ENCODE data around the gene PRKCA. TPM values are rescaled to one million over a fixed set of nuclear protein-coding genes. Genes with fewer than 3 reads are reported as not detected.
A peak's percentile ranks its signal among the peaks of the same experiment; 100 is the strongest.

The PRKCA gene
- total RNA-seq, 2 donors from 2014 or later = 104 to 119 TPM

- no peak for ATAC-seq
These were observed 459.9 kb downstream of the PRKCA start for GRCh38 chr17:66762276-66762675.

DNA sequence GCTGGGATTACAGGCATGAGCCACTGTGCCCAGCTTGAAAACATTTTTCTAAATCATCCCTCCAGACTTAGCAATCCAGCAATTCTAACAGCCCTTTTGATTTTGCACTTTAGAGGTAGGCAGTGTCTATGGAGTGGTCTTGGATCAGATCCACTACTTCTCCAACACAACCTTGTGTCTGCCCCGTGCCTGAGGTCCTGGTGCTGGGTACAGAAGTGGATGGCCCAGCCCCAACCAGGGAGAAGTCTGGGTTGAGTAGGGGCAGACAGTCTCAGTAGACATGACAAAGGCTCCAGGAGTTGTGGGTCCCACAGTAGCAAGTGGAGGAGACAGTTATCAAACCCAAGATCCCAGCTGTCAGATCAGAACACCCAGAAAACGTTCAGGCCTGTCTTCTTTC, 460.6 kb downstream of the PRKCA start:
- peaks cover 9 to 20% of the 10 kb centered on the region in 2 donors for H3K36me3 Mint-ChIP-seq
- DNase-seq (ENCODE audit: low spot score in 2 of 2) = no peak
- peak overlapping the region in 1 of 2 donors; percentile 65 for H3K27ac Mint-ChIP-seq
- H3K9me3 Mint-ChIP-seq = peaks cover 0 to 4% of the 10 kb centered on the region in 2 donors
- no peak for ATAC-seq

More at GRCh38 chr17:66762276-66762675, 459.9 kb downstream of the PRKCA start:
- Mint-ChIP-seq H3K9me3 (peaks cover 0 to 5% of the 10 kb centered on the region in 2 donors), H3K36me3 (peaks cover 6 to 15% of the 10 kb centered on the region in 2 donors), H3K27ac (peak overlapping the region in 1 of 2 donors; percentile 65)
- DNase-seq (ENCODE audit: low spot score in 2 of 2) = no peak

DNA sequence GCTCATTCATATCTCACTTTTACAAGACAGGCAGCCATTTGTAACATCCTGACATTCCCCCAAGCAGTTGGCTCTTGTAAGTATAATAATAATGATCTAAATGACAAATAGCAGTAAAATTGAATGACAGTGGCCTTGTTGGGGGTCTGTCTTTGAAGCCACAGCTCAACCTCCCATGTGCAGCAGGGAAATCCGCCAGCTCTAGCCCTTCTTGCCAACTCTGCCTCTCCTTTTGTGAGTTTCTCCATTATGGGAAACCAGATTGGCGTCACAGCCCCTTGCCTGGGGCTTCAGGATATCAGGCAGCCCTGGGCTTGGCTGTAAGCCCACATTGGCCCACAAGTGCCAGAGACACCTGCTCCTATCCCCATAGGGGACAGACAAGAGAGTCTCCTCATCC, 462.1 kb downstream of the PRKCA start:
- Mint-ChIP-seq H3K27ac (peak overlapping the region in 1 of 2 donors; percentile 86), H3K36me3 (peaks cover 9 to 26% of the 10 kb centered on the region in 2 donors), H3K9me3 (peaks cover 0 to 4% of the 10 kb centered on the region in 2 donors)
- DNase-seq (ENCODE audit: low spot score in 2 of 2) = no peak
- no peak for ATAC-seq

GRCh38 chr17:66767154-66767933, 464.9 kb downstream of the PRKCA start:
- H3K9me3 Mint-ChIP-seq = peaks cover 0 to 4% of the 10 kb centered on the region in 2 donors
- ATAC-seq (peak in 1 of 2 donors; percentile 79), DNase-seq (ENCODE audit: low spot score in 2 of 2) (peak in 1 of 2 donors; percentile 3)
- H3K27ac Mint-ChIP-seq = peak overlapping the region in 1 of 2 donors; percentile 47
- H3K36me3 Mint-ChIP-seq = peaks cover 9 to 23% of the 10 kb centered on the region in 2 donors

- no peak for ATAC-seq
These were observed 467.5 kb downstream of the PRKCA start for GRCh38 chr17:66769911-66770310.

GRCh38 chr17:66772148-66772812, 469.9 kb downstream of the PRKCA start:
- ATAC-seq = no peak

More at GRCh38 chr17:66769911-66770310, 467.5 kb downstream of the PRKCA start:
- no peak for DNase-seq (ENCODE audit: low spot score in 2 of 2)
- Mint-ChIP-seq H3K27ac (no peak overlapping the region), H3K9me3 (peaks cover 0 to 4% of the 10 kb centered on the region in 2 donors), H3K36me3 (peaks cover 9 to 23% of the 10 kb centered on the region in 2 donors)

DNA sequence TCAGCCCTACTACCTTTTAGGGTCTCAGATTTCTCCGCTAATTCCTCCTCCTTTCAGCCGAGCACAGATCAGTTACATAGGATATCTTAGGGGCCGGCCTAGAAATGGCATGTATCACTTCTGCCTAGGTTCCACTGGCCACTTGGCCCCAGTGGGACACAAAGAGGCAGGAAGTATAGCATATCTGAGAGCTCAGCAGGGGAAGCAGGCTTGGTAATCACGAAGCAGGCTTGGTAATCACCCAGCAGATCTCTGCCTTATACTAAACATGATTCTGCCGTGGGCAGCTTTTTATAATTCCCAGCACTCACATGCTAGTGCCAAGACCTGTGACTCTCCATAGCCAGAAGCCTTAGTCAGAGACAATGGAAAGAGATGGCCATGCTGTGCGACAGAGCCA, 472.9 kb downstream of the PRKCA start:
- DNase-seq (ENCODE audit: low spot score in 2 of 2) = no peak
- Mint-ChIP-seq H3K9me3 (no peaks in the 10 kb centered on the region), H3K36me3 (peaks cover 0 to 4% of the 10 kb centered on the region in 2 donors), H3K27ac (no peak overlapping the region)
- no peak for ATAC-seq

More at GRCh38 chr17:66772148-66772812, 469.9 kb downstream of the PRKCA start:
- H3K36me3 Mint-ChIP-seq = peaks cover 4 to 13% of the 10 kb centered on the region in 2 donors
- no peak for DNase-seq (ENCODE audit: low spot score in 2 of 2)
- H3K27ac Mint-ChIP-seq = no peak overlapping the region
- no peaks in the 10 kb centered on the region for H3K9me3 Mint-ChIP-seq

DNA sequence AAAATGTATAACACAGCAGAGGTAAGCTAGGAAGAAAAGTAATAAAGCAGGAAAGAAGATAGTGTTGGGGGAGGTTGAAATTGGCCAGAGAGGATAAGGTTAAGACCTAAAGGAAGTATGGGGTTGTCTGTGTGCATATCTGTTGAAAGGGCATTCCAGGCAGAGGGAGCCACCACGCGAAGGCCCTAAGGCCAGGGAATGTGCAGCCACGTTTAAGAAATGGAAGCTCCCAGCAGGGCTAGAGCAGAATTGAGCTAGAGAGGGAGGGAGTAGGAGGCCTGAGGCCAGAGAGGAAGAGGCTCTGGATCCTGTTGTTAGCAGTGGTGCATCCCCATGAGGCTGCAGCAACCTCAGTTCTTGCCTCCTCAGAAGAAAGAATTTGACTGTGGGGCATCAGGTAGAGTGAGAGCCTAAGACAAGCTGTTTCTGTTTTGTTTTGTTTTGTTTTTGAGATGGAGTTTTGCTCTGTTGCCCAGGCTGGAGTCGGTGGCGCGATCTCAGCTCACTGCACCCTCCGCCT, 473.5 kb downstream of the PRKCA start:
- ATAC-seq (no peak), DNase-seq (ENCODE audit: low spot score in 2 of 2) (no peak)
- H3K27ac Mint-ChIP-seq = peak overlapping the region in 1 of 2 donors; percentile 50
- no peaks in the 10 kb centered on the region for H3K9me3 Mint-ChIP-seq
- peaks cover 0 to 4% of the 10 kb centered on the region in 2 donors for H3K36me3 Mint-ChIP-seq

GRCh38 chr17:66776999-66777688, 474.7 kb downstream of the PRKCA start:
- DNase-seq (ENCODE audit: low spot score in 2 of 2) (no peak), ATAC-seq (no peak)
- peak overlapping the region in 1 of 2 donors; percentile 68 for H3K27ac Mint-ChIP-seq
- H3K36me3 Mint-ChIP-seq = peaks cover 4% of the 10 kb centered on the region in 2 donors
- H3K9me3 Mint-ChIP-seq = no peaks in the 10 kb centered on the region

GRCh38 chr17:66777689-66778225, 475.3 kb downstream of the PRKCA start:
- Mint-ChIP-seq H3K36me3 (peaks cover 4% of the 10 kb centered on the region in 2 donors), H3K9me3 (no peaks in the 10 kb centered on the region), H3K27ac (no peak overlapping the region)
- ATAC-seq = no peak
- no peak for DNase-seq (ENCODE audit: low spot score in 2 of 2)

DNA sequence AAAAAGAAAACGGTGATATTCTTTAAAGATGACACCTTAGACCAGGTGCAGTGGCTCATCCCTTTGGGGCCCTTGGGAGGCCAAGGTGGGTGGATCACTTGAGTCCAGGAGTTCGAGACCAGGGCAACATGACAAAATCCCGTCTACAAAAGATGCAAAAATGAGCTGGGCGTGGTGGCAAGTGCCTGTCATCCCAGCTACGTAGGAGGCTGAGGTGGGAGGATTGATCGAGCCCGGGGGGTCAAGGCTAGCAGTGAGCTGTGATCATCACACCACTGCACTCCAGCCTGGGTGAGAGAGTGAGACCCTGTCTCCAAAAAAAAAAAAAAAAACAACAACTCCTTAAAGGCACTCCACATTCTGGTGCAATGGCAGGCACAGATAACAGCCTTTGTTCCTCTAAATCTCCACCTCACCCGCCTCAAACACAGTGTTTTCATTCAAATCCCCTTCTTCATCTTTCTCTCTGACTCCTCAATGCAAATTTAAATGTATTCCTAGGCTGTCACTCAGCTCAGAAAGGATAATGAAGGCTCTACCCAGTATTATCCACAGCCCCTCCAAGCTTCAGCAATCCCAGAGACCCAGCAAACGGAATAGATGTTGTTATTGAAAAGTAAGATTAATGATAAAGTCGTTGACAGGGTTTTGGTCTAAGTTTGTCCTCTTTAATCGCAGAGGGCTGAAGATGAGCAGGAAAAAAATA, 476.3 kb downstream of the PRKCA start:
- Mint-ChIP-seq H3K27ac (no peak overlapping the region), H3K9me3 (no peaks in the 10 kb centered on the region), H3K36me3 (peaks cover 4% of the 10 kb centered on the region in 2 donors)
- ATAC-seq (no peak), DNase-seq (ENCODE audit: low spot score in 2 of 2) (no peak)

GRCh38 chr17:66779237-66779606, 476.8 kb downstream of the PRKCA start:
- H3K9me3 Mint-ChIP-seq = no peaks in the 10 kb centered on the region
- ATAC-seq (no peak), DNase-seq (ENCODE audit: low spot score in 2 of 2) (no peak)
- peaks cover 4% of the 10 kb centered on the region in 2 donors for H3K36me3 Mint-ChIP-seq
- peak overlapping the region in 1 of 2 donors; percentile 56 for H3K27ac Mint-ChIP-seq

- ATAC-seq (no peak), DNase-seq (ENCODE audit: low spot score in 2 of 2) (no peak)
- H3K27ac Mint-ChIP-seq = peak overlapping the region; percentile 3 to 37
- H3K9me3 Mint-ChIP-seq = no peaks in the 10 kb centered on the region
- peaks cover 4% of the 10 kb centered on the region in 2 donors for H3K36me3 Mint-ChIP-seq
These were observed 478.7 kb downstream of the PRKCA start for GRCh38 chr17:66781135-66781534.

DNA sequence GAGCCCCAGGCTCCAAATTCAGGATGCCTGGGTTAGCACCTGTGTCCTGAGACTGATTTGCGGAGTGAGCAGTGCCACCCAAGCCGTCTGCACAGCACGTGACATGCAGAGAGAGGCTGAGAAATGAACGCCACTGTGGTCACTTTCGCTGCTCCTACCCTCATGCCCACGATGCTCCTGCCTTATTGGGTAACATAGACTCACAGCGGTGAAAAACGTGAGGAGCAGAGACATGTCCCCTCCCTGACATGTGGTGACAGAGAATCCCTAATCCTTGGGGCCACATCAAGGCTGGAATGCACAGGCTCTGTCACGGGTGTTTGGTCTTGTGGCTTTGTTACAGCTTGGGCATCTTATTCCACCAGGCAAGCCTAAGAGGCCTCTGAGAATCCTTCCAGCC, 480.4 kb downstream of the PRKCA start:
- H3K27ac Mint-ChIP-seq = no peak overlapping the region
- DNase-seq (ENCODE audit: low spot score in 2 of 2) = no peak
- no peaks in the 10 kb centered on the region for H3K9me3 Mint-ChIP-seq
- peaks cover 4 to 5% of the 10 kb centered on the region in 2 donors for H3K36me3 Mint-ChIP-seq
- no peak for ATAC-seq

- DNase-seq (ENCODE audit: low spot score in 2 of 2) (no peak), ATAC-seq (no peak)
- H3K27ac Mint-ChIP-seq = no peak overlapping the region
- H3K9me3 Mint-ChIP-seq = no peaks in the 10 kb centered on the region
- peaks cover 4 to 12% of the 10 kb centered on the region in 2 donors for H3K36me3 Mint-ChIP-seq
These were observed 481.4 kb downstream of the PRKCA start for GRCh38 chr17:66783656-66784381.
